ENCODE data around the gene DAP.
A peak's percentile ranks its signal among the peaks of the same experiment; 100 is the strongest.

Gene DAP

GRCh38 chr5:10680876-10681481 lies 80.1 kb downstream of the DAP start:
- TF ChIP-seq, protein P1, sequence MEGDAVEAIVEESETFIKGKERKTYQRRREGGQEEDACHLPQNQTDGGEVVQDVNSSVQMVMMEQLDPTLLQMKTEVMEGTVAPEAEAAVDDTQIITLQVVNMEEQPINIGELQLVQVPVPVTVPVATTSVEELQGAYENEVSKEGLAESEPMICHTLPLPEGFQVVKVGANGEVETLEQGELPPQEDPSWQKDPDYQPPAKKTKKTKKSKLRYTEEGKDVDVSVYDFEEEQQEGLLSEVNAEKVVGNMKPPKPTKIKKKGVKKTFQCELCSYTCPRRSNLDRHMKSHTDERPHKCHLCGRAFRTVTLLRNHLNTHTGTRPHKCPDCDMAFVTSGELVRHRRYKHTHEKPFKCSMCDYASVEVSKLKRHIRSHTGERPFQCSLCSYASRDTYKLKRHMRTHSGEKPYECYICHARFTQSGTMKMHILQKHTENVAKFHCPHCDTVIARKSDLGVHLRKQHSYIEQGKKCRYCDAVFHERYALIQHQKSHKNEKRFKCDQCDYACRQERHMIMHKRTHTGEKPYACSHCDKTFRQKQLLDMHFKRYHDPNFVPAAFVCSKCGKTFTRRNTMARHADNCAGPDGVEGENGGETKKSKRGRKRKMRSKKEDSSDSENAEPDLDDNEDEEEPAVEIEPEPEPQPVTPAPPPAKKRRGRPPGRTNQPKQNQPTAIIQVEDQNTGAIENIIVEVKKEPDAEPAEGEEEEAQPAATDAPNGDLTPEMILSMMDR (IDR thresholded peaks at IDR 0.05; ENCODE audit: insufficient read depth, low read length, missing control alignments) = no peak
- POLR2A ChIA-PET = no interaction called here
- DNase-seq (ENCODE audit: low read depth, low spot score) = no peak
- H3K4me3 ChIP-seq (ENCODE audit: low read depth, low read length) = no peak overlapping the region
- CTCF ChIA-PET = interaction anchor here (1.4 kb wide), 1 partner anchor 11 kb away, joined by 3 read pairs; no protein-coding TSS in a partner anchor

- POLR2A ChIA-PET = no interaction called here
- DNase-seq (ENCODE audit: low read depth, low spot score) = no peak
- TF ChIP-seq, protein P1 (IDR thresholded peaks at IDR 0.05; ENCODE audit: insufficient read depth, low read length, missing control alignments) = no peak
- no peak overlapping the region for H3K4me3 ChIP-seq (ENCODE audit: low read depth, low read length)
- CTCF ChIA-PET = interaction anchor here (0.9 to 1.9 kb wide), 6 partner anchors 10 to 228 kb away, joined by 3 to 13 read pairs (median 4); no protein-coding TSS in a partner anchor
These were observed 81.6 kb downstream of the DAP start for GRCh38 chr5:10679336-10679988.

DNA sequence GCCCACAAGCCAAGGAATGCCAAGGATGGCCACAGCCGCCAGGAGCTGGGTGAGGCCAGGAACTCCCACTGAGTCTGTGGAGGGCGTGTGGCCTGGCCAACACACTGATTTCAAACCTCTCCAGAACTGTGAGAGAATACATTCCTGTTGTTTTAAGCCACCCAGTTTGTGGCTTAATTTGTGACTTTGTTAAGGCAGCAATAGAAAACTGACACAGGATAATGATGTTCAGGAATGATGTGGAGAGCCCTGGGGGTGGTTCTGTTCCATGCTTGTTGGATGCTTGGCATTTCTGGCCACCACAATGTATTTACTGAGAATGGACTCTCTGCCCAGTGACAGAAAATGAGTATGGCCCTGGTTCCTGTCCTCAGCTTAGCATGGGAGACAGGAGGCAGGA lies 82.8 kb downstream of the DAP start:
- TF ChIP-seq, protein P1 (IDR thresholded peaks at IDR 0.05; ENCODE audit: insufficient read depth, low read length, missing control alignments) = no peak
- CTCF ChIA-PET = interaction anchor here (0.6 to 1.9 kb wide), 6 partner anchors 11 to 227 kb away, joined by 3 to 13 read pairs (median 4); no protein-coding TSS in a partner anchor
- POLR2A ChIA-PET = no interaction called here
- no peak overlapping the region for H3K4me3 ChIP-seq (ENCODE audit: low read depth, low read length)
- peak; percentile 63 for DNase-seq (ENCODE audit: low read depth, low spot score)

- TF ChIP-seq, protein P1 (IDR thresholded peaks at IDR 0.05; ENCODE audit: insufficient read depth, low read length, missing control alignments) = no peak
- ChIA-PET CTCF (interaction anchor here (1.9 kb wide), 1 partner anchor 12 kb away, joined by 13 read pairs; no protein-coding TSS in a partner anchor), POLR2A (no interaction called here)
- H3K4me3 ChIP-seq (ENCODE audit: low read depth, low read length) = no peak overlapping the region
- no peak for DNase-seq (ENCODE audit: low read depth, low spot score)
These were observed 83.5 kb downstream of the DAP start for GRCh38 chr5:10677533-10677932.

GRCh38 chr5:10676946-10677345 lies 84.1 kb downstream of the DAP start:
- no peak overlapping the region for H3K4me3 ChIP-seq (ENCODE audit: low read depth, low read length)
- CTCF ChIA-PET = no interaction called here
- POLR2A ChIA-PET = no interaction called here
- TF ChIP-seq, protein P1 (IDR thresholded peaks at IDR 0.05; ENCODE audit: insufficient read depth, low read length, missing control alignments) = no peak
- DNase-seq (ENCODE audit: low read depth, low spot score) = no peak

- TF ChIP-seq, protein P1 (IDR thresholded peaks at IDR 0.05; ENCODE audit: insufficient read depth, low read length, missing control alignments) = no peak
- no peak for DNase-seq (ENCODE audit: low read depth, low spot score)
- ChIA-PET CTCF (interaction anchor here (1.3 to 1.5 kb wide), 2 partner anchors 10 to 13 kb away, joined by 4 read pairs; no protein-coding TSS in a partner anchor), POLR2A (no interaction called here)
- H3K4me3 ChIP-seq (ENCODE audit: low read depth, low read length) = no peak overlapping the region
These were observed 84.8 kb downstream of the DAP start for GRCh38 chr5:10676224-10676623.

Measured in AG04449 (cell line).